GM23338 (cell line): ENCODE measurements around the gene PCDHGA10. TPM values are rescaled to one million over a fixed set of nuclear protein-coding genes. Genes with fewer than 3 reads are reported as not detected.

ENCODE experiments used
- ATAC-seq: fragments of 200-7000 bp; cut with Tn5 transposase; 3 replicates; pipeline ENCODE4 v1.9.1; 2020
- DNase-seq: peaks from one replicate; pipeline ENCODE4 v3.0.0-alpha.2; 2015; ENCODE audit warnings: low spot score
- H2AFZ ChIP-seq: fragments of 200-600 bp; sonication (generic); 2 replicates; pipeline ENCODE4 v1.8.0; 2016; ENCODE audit warnings: antibody characterized with exemption, mild to moderate bottlenecking, moderate library complexity
- H3F3A ChIP-seq: fragments of 200-600 bp; sonication (generic); replicated peaks from 2 replicates; pipeline ENCODE4 v1.8.0; 2017; ENCODE audit warnings: antibody characterized with exemption, mixed run types, low read depth
- H3K27ac ChIP-seq: fragments of 200-600 bp; sonication (generic); 2 replicates; pipeline ENCODE4 v1.6.1; 2016; ENCODE audit warnings: low read depth
- H3K27me3 ChIP-seq: fragments of 200-600 bp; sonication (generic); 2 replicates; pipeline ENCODE4 v1.8.0; 2016; ENCODE audit warnings: mild to moderate bottlenecking, mixed run types, moderate library complexity; ENCODE audit not compliant: insufficient read depth
- H3K36me3 ChIP-seq: fragments of 200-600 bp; sonication (generic); 2 replicates; pipeline ENCODE4 v1.8.0; 2016; ENCODE audit warnings: mild to moderate bottlenecking; ENCODE audit not compliant: insufficient read depth
- H3K4me1 ChIP-seq: fragments of 200-600 bp; sonication (generic); 2 replicates; pipeline ENCODE4 v1.8.0; 2016; ENCODE audit warnings: mild to moderate bottlenecking, moderate library complexity; ENCODE audit not compliant: insufficient read depth
- H3K4me2 ChIP-seq: fragments of 200-600 bp; sonication (generic); 2 replicates; pipeline ENCODE4 v1.7.1; 2017; ENCODE audit warnings: mixed run types
- H3K4me3 ChIP-seq: fragments of 200-600 bp; sonication (generic); 2 replicates; pipeline ENCODE4 v1.6.1; 2016; ENCODE audit warnings: mixed run types
- H3K79me2 ChIP-seq: fragments of 200-600 bp; sonication (generic); replicated peaks from 2 replicates; pipeline ENCODE4 v1.8.0; 2017; ENCODE audit warnings: mild to moderate bottlenecking; ENCODE audit not compliant: insufficient read depth
- H3K9me2 ChIP-seq: fragments of 200-600 bp; sonication (generic); 2 replicates; pipeline ENCODE4 v1.8.0; 2017; ENCODE audit not compliant: insufficient read depth
- H4K20me1 ChIP-seq: fragments of 200-600 bp; sonication (generic); replicated peaks from 2 replicates; pipeline ENCODE4 v1.8.0; 2017; ENCODE audit warnings: mild to moderate bottlenecking; ENCODE audit not compliant: insufficient read depth
- H3K27ac Mint-ChIP-seq: 2 replicates; pipeline ENCODE4 v1.8.0; 2020; ENCODE audit warnings: inconsistent platforms, mild to moderate bottlenecking, moderate library complexity, mixed read lengths
- H3K27me3 Mint-ChIP-seq: 3 replicates; pipeline ENCODE4 v1.8.0; 2022; ENCODE audit warnings: low read depth, mild to moderate bottlenecking, moderate library complexity, mixed read lengths, inconsistent platforms; ENCODE audit not compliant: insufficient read depth, poor library complexity
- H3K36me3 Mint-ChIP-seq: 3 replicates; pipeline ENCODE4 v1.8.0; 2021; ENCODE audit warnings: low read depth, mild to moderate bottlenecking, inconsistent platforms, moderate library complexity, mixed read lengths
- H3K4me1 Mint-ChIP-seq: 3 replicates; pipeline ENCODE4 v1.8.0; 2020; ENCODE audit warnings: mild to moderate bottlenecking, inconsistent platforms, mixed read lengths
- H3K4me3 Mint-ChIP-seq: 3 replicates; pipeline ENCODE4 v1.8.0; 2021; ENCODE audit warnings: moderate library complexity, mild to moderate bottlenecking, inconsistent platforms, mixed read lengths
- H3K9me3 Mint-ChIP-seq: 3 replicates; pipeline ENCODE4 v1.8.0; 2020; ENCODE audit warnings: moderate library complexity, mild to moderate bottlenecking, inconsistent platforms, mixed read lengths
- CREB1 ChIP-seq: fragments of 250-450 bp; sonication (Bioruptor Pico); IDR thresholded peaks from 2 replicates; pipeline ENCODE4 v1.5.0; 2020; ENCODE audit warnings: low read depth, mild to moderate bottlenecking, moderate library complexity
- EZH2 ChIP-seq: fragments of 200-600 bp; sonication (generic); IDR thresholded peaks from one replicate; pipeline ENCODE4 v1.8.0; 2017; ENCODE audit warnings: antibody characterized with exemption, mild to moderate bottlenecking, low read depth; ENCODE audit not compliant: unreplicated experiment
- EZH2phosphoT487 ChIP-seq: fragments of 200-600 bp; sonication (generic); IDR thresholded peaks from one replicate; pipeline ENCODE4 v1.8.1; 2018; ENCODE audit warnings: antibody characterized with exemption; ENCODE audit not compliant: unreplicated experiment
- long read RNA-seq: library from polyadenylated mRNA; unstranded; transcript quantifications from one replicate; pipeline ENCODE4 v2.0.0, GENCODE V29; 2020; ENCODE audit not compliant: unreplicated experiment
- polyA plus RNA-seq: library from polyadenylated mRNA; unstranded; fragments of >200 nt; fragmentation: Nextera tagmentation; extraction: Ambion mirVana; gene quantifications from 2 replicates; pipeline ENCODE4 v1.2.1, GENCODE V29; 2016
- total RNA-seq: library from RNA; depleted of rRNA; stranded (reverse); fragments of >200 nt; shearing (Covaris generic); gene quantifications from 2 replicates; pipeline ENCODE4 v1.2.3, GENCODE V29; 2014; rRNA removed
- TF ChIP-seq, protein P1 (sequence below), 2 experiments: fragments of 200-600 bp in 1 of 2; sonication (generic) in 1 of 2; conservative IDR thresholded peaks; 2 replicates each; pipeline versions ENCODE4 v1.5.1 to v1.6.1; 2016 to 2017; ENCODE audit warnings: antibody characterized with exemption in 2 of 2, low read depth in 2 of 2, mild to moderate bottlenecking in 2 of 2, moderate library complexity in 1 of 2
- TF ChIP-seq, protein P2 (sequence below): IDR thresholded peaks from one replicate; pipeline ENCODE4 v1.6.1; 2018; ENCODE audit warnings: antibody characterized with exemption; ENCODE audit not compliant: unreplicated experiment

PCDHGA10 gene
- total RNA-seq: 3.4 and 6.5 TPM in 2 replicates
- polyA plus RNA-seq: 1.6 and 2.1 TPM in 2 replicates
- long read RNA-seq, full-length matches to known transcripts: 3 of 3 reads
- long read RNA-seq, partial matches to known transcripts: 0 of 3 reads
- long read RNA-seq, other reads (novel, unspliced or antisense): 0 of 3 reads

DNA sequence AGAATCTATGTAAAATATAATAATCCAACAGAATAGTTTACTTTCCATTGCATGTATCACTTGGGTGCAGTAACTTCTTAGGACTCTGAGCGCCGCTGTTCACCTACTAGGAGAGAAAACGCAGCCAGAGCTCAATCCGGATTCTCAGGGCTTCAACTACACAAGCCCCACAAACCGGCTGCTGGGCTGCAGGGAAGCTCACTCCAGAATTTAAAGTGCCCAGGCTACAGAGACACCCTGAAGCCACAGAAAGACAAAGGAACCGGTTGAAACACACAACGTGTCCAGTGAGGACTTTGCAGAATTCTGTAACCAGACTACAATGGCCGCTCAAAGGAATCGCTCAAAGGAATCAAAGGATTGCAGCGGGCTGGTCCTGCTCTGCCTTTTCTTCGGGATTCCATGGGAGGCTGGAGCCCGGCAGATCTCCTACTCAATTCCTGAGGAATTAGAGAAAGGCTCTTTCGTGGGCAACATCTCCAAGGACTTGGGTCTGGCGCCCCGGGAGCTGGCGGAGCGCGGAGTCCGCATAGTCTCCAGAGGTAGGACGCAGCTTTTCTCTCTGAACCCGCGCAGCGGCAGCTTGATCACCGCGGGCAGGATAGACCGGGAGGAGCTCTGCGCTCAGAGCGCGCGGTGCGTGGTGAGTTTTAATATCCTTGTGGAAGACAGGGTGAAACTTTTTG is at the start of gene PCDHGA10:
PCDHGA10 (plus strand) TSS at position 134 of the 686 bp plus-strand sequence; CDS start at position 323, 189 bp downstream.
- peak within 1 kb of the TSS; percentile 90 for H3K4me3 Mint-ChIP-seq
- Histone ChIP-seq H3K27ac (no peak within 1 kb of the TSS), H3K27me3 (peaks cover 8% of the 10 kb centered on the region), H3K4me1 (peaks cover 5% of the 10 kb centered on the region), H3K4me3 (peak within 1 kb of the TSS; percentile 40; the same call in 1 of the 2 replicates), H4K20me1 (peaks cover 7% of the 10 kb centered on the region; the same call in 1 of the 2 replicates), H2AFZ (peak within 1 kb of the TSS; percentile 57), H3K36me3 (no peaks in the 10 kb centered on the region), H3F3A (no peaks in the 10 kb centered on the region), H3K4me2 (peak within 1 kb of the TSS; percentile 45; the same call in 1 of the 2 replicates), H3K9me2 (no peaks in the 10 kb centered on the region), H3K79me2 (0 out of 2 replicates have a peak, but pooled peaks cover 4% of the 10 kb centered on the region)
- TF ChIP-seq CREB1: no peak
- TF ChIP-seq, protein P1, sequence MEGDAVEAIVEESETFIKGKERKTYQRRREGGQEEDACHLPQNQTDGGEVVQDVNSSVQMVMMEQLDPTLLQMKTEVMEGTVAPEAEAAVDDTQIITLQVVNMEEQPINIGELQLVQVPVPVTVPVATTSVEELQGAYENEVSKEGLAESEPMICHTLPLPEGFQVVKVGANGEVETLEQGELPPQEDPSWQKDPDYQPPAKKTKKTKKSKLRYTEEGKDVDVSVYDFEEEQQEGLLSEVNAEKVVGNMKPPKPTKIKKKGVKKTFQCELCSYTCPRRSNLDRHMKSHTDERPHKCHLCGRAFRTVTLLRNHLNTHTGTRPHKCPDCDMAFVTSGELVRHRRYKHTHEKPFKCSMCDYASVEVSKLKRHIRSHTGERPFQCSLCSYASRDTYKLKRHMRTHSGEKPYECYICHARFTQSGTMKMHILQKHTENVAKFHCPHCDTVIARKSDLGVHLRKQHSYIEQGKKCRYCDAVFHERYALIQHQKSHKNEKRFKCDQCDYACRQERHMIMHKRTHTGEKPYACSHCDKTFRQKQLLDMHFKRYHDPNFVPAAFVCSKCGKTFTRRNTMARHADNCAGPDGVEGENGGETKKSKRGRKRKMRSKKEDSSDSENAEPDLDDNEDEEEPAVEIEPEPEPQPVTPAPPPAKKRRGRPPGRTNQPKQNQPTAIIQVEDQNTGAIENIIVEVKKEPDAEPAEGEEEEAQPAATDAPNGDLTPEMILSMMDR (conservative IDR thresholded peaks at IDR 0.05; ENCODE audit: low read depth in 2 of 2): peak; percentile 71 to 74
- H3K27ac Mint-ChIP-seq: peak within 1 kb of the TSS; percentile 89
- peaks cover 46% of the 10 kb centered on the region for H3K36me3 Mint-ChIP-seq
- H3K27me3 Mint-ChIP-seq: peaks cover 23% of the 10 kb centered on the region
- DNase-seq (peak; percentile 92), ATAC-seq (peak; percentile 57)
- H3K9me3 Mint-ChIP-seq: peaks cover 43% of the 10 kb centered on the region
- H3K4me1 Mint-ChIP-seq: peaks cover 16% of the 10 kb centered on the region

DNA sequence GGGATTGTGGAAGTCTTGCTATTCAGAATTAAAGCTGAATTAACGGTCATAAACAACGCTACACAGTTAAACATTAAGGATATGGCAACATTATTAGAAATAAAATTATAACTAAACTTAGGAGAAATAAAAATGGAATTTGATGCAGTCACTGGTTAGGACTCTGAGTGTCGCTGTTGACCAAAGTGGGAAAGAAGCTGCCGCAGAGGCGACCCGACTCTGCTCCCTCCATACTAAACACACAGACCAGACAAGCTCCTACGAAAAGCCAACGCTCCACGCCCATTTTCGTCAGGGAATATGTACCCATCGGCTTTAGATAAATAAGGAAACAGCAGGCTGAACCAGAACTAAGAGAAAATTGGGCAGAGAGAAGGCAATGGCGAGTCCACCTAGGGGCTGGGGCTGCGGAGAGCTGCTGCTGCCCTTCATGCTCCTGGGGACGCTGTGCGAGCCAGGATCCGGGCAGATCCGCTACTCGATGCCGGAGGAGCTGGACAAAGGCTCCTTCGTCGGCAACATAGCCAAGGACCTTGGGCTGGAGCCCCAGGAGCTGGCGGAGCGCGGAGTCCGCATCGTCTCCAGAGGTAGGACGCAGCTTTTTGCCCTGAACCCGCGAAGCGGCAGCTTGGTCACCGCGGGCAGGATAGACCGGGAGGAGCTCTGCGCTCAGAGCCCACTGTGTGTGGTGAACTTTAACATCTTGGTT is 48.7 kb upstream of the PCDHGA10 start, which contains the start of gene PCDHGA5:
PCDHGA5 (plus strand) TSS at position 211 of the 709 bp plus-strand sequence; CDS start at position 380, 169 bp downstream.
- Histone ChIP-seq H4K20me1 (no peaks in the 10 kb centered on the region), H3F3A (0 out of 2 replicates have a peak, but pooled peaks cover 3% of the 10 kb centered on the region), H3K4me3 (peak within 1 kb of the TSS; percentile 15), H3K79me2 (no peaks in the 10 kb centered on the region), H3K9me2 (no peaks in the 10 kb centered on the region), H3K36me3 (peaks cover 4% of the 10 kb centered on the region; the same call in 1 of the 2 replicates), H2AFZ (no peak within 1 kb of the TSS), H3K4me2 (peak within 1 kb of the TSS; percentile 42), H3K27ac (no peak within 1 kb of the TSS), H3K4me1 (peaks cover 17% of the 10 kb centered on the region; the same call in 1 of the 2 replicates), H3K27me3 (no peaks in the 10 kb centered on the region)
- Mint-ChIP-seq H3K4me1 (peaks cover 14% of the 10 kb centered on the region), H3K36me3 (peaks cover 64% of the 10 kb centered on the region), H3K27ac (no peak within 1 kb of the TSS), H3K4me3 (no peak within 1 kb of the TSS), H3K27me3 (peaks cover 14% of the 10 kb centered on the region), H3K9me3 (peaks cover 71% of the 10 kb centered on the region)
- DNase-seq (no peak), ATAC-seq (no peak)
- TF ChIP-seq, protein P2, sequence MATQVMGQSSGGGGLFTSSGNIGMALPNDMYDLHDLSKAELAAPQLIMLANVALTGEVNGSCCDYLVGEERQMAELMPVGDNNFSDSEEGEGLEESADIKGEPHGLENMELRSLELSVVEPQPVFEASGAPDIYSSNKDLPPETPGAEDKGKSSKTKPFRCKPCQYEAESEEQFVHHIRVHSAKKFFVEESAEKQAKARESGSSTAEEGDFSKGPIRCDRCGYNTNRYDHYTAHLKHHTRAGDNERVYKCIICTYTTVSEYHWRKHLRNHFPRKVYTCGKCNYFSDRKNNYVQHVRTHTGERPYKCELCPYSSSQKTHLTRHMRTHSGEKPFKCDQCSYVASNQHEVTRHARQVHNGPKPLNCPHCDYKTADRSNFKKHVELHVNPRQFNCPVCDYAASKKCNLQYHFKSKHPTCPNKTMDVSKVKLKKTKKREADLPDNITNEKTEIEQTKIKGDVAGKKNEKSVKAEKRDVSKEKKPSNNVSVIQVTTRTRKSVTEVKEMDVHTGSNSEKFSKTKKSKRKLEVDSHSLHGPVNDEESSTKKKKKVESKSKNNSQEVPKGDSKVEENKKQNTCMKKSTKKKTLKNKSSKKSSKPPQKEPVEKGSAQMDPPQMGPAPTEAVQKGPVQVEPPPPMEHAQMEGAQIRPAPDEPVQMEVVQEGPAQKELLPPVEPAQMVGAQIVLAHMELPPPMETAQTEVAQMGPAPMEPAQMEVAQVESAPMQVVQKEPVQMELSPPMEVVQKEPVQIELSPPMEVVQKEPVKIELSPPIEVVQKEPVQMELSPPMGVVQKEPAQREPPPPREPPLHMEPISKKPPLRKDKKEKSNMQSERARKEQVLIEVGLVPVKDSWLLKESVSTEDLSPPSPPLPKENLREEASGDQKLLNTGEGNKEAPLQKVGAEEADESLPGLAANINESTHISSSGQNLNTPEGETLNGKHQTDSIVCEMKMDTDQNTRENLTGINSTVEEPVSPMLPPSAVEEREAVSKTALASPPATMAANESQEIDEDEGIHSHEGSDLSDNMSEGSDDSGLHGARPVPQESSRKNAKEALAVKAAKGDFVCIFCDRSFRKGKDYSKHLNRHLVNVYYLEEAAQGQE: no peak
- TF ChIP-seq, protein P1 (conservative IDR thresholded peaks at IDR 0.05; ENCODE audit: low read depth in 2 of 2): peak in 1 of 2 experiments; percentile 37; a peak in 2 of 4 replicates
- TF ChIP-seq EZH2: no peak
- TF ChIP-seq EZH2phosphoT487: no peak
